Endothelial cell of umbilical vein (primary cell): Measurements from ENCODE around the gene KLF3. TPM values are rescaled to one million over a fixed set of nuclear protein-coding genes. Genes with fewer than 3 reads are reported as not detected.
A peak's percentile ranks its signal among the peaks of the same experiment; 100 is the strongest.

Experiments used
- BruUV-seq: library from RNA; stranded (reverse); fragments of 400-500 nt; replicated peaks from 2 replicates; lab custom pipeline; 2021; lab: Mats Ljungman, UMichigan
- CTCF ChIA-PET: fragments of 300-600, 350-600 bp; sonication (Branson Sonifier 250); formaldehyde crosslinking; loops from one replicate; lab custom pipeline; 2021; ENCODE audit warnings: antibody characterized with exemption, inconsistent platforms; lab: Charles Lee
- POLR2A ChIA-PET: fragments of 300-600, 350-600 bp; sonication (Branson Sonifier 250); formaldehyde crosslinking; loops from one replicate; lab custom pipeline; 2021; ENCODE audit warnings: antibody characterized with exemption, inconsistent platforms; lab: Charles Lee
- DNase-seq: peaks from one replicate; pipeline ENCODE4 v3.0.0-alpha.2; 2011; ENCODE audit warnings: low read depth, low spot score
- FAIRE-seq: peaks from 2 replicates; lab custom pipeline; 2011; peaks lifted over from hg19 to GRCh38; lab: Jason Lieb, UNC
- H2AFZ ChIP-seq: 2 replicates; pipeline ENCODE4 v1.6.0; 2012; ENCODE audit warnings: low read depth, low read length, control low read depth, inconsistent platforms
- H3K27ac ChIP-seq: 2 replicates; pipeline ENCODE4 v1.5.1; 2011; ENCODE audit warnings: low read depth, mild to moderate bottlenecking, control low read depth, low read length, moderate library complexity; ENCODE audit not compliant: insufficient read depth
- H3K27me3 ChIP-seq, 2 experiments: 2 replicates each; pipeline versions ENCODE4 v1.6.0 to v1.6.1; 2011; ENCODE audit warnings: low read length in 2 of 2, mixed read lengths in 1 of 2; ENCODE audit not compliant: control insufficient read depth in 2 of 2, insufficient read depth in 2 of 2
- H3K36me3 ChIP-seq, 2 experiments: 2 replicates in 1 of 2; 3 replicates in 1 of 2; pipeline ENCODE4 v1.5.1; 2011; ENCODE audit warnings: low read length in 2 of 2, mild to moderate bottlenecking in 1 of 2, moderate library complexity in 1 of 2; ENCODE audit not compliant: control insufficient read depth in 2 of 2, insufficient read depth in 2 of 2; ENCODE audit errors: extremely low read depth in 1 of 2
- H3K4me1 ChIP-seq: 3 replicates; pipeline ENCODE4 v1.5.1; 2011; ENCODE audit warnings: mild to moderate bottlenecking, low read length; ENCODE audit not compliant: control insufficient read depth, insufficient read depth; ENCODE audit errors: extremely low read depth
- H3K4me2 ChIP-seq: 2 replicates; pipeline ENCODE4 v1.6.1; 2011; ENCODE audit warnings: low read length, control low read depth, mixed read lengths; ENCODE audit not compliant: insufficient read depth
- H3K4me3 ChIP-seq, 3 experiments: fragments of 200-600 bp in 1 of 3; sonication (generic), shearing (Covaris generic) in 1 of 3; replicated peaks in 1 of 3; 2 replicates each; pipeline ENCODE4 v1.5.1; 2011 to 2016; ENCODE audit warnings: control low read depth in 3 of 3, low read length in 3 of 3, mild to moderate bottlenecking in 2 of 3, inconsistent platforms in 1 of 3, low read depth in 1 of 3, moderate library complexity in 1 of 3; ENCODE audit not compliant: insufficient read depth in 1 of 3
- H3K79me2 ChIP-seq: 2 replicates; pipeline ENCODE4 v1.6.0; 2012; ENCODE audit warnings: low read length, inconsistent platforms; ENCODE audit not compliant: control insufficient read depth, insufficient read depth
- H3K9ac ChIP-seq: replicated peaks from 2 replicates; pipeline ENCODE3; 2011; ENCODE audit warnings: low read length, control low read depth; ENCODE audit not compliant: insufficient read depth; ENCODE audit errors: extremely low read depth
- H3K9me1 ChIP-seq: replicated peaks from 3 replicates; pipeline ENCODE4 v1.6.0; 2011; ENCODE audit warnings: mild to moderate bottlenecking, low read length; ENCODE audit not compliant: control insufficient read depth, insufficient read depth; ENCODE audit errors: extremely low read depth
- H3K9me3 ChIP-seq: replicated peaks from 2 replicates; pipeline ENCODE4 v1.5.1; 2012; ENCODE audit warnings: low read length, inconsistent platforms; ENCODE audit not compliant: control insufficient read depth, insufficient read depth
- H4K20me1 ChIP-seq: replicated peaks from 2 replicates; pipeline ENCODE3; 2011; ENCODE audit warnings: mild to moderate bottlenecking, low read length; ENCODE audit not compliant: control insufficient read depth, insufficient read depth; ENCODE audit errors: extremely low read depth
- EZH2 ChIP-seq: IDR thresholded peaks from 2 replicates; pipeline ENCODE4 v1.6.1; 2012; ENCODE audit warnings: borderline replicate concordance, low read depth, mild to moderate bottlenecking, moderate library complexity, low read length, inconsistent platforms; ENCODE audit not compliant: severe bottlenecking
- FOS ChIP-seq: IDR thresholded peaks from 2 replicates; pipeline ENCODE4 v1.6.1; 2011; ENCODE audit warnings: mild to moderate bottlenecking, low read length, moderate library complexity, borderline replicate concordance; ENCODE audit not compliant: insufficient read depth
- GATA2 ChIP-seq: IDR thresholded peaks from 2 replicates; pipeline ENCODE4 v1.7.0; 2011; ENCODE audit warnings: low read depth, mild to moderate bottlenecking, moderate library complexity, mixed read lengths, low read length; ENCODE audit not compliant: insufficient read length, insufficient read depth
- JUN ChIP-seq: IDR thresholded peaks from 2 replicates; pipeline ENCODE4 v1.6.1; 2011; ENCODE audit warnings: borderline replicate concordance, low read depth; ENCODE audit not compliant: insufficient read length, insufficient read depth
- MYC ChIP-seq: IDR thresholded peaks from one replicate; pipeline ENCODE4 v1.6.1; 2011; ENCODE audit warnings: mild to moderate bottlenecking, low read depth, low read length
- POLR2A ChIP-seq: IDR thresholded peaks from 2 replicates; pipeline ENCODE4 v1.6.1; 2012; ENCODE audit warnings: low read depth, mild to moderate bottlenecking, control low read depth, low read length
- POLR2AphosphoS5 ChIP-seq: IDR thresholded peaks from 2 replicates; pipeline ENCODE4 v1.6.1; 2012; ENCODE audit warnings: low read depth, mild to moderate bottlenecking, control low read depth, low read length, moderate library complexity; ENCODE audit not compliant: insufficient read depth
- dilution Hi-C: fragments of 300-500 bp; cut with MboI; formaldehyde crosslinking; loops from one replicate; pipeline ENCODE4 v1.15.0; 2019; ENCODE audit warnings: low sequenced_read_pairs; ENCODE audit not compliant: extremely low pct_ligation_motif_present
- intact Hi-C: fragments of 100-400 bp; cut with micrococcal nuclease; formaldehyde crosslinking; loops from one replicate; pipeline ENCODE4 v1.10.0; 2022
- polyA plus RNA-seq, 4 experiments: library from polyadenylated mRNA; depleted of rRNA in 3 of 4; stranded (reverse) in 3 of 4; unstranded in 1 of 4; fragments of >200 nt; gene quantifications; 2 replicates each; pipeline versions ENCODE4 v1.2.1 to v1.2.3, GENCODE V29; 2011 to 2012; ENCODE audit warnings: missing spikeins in 1 of 4
- total RNA-seq: library from RNA; stranded (reverse); gene quantifications from 2 replicates; pipeline ENCODE4 v1.2.3, GENCODE V29; 2021
- TF ChIP-seq, protein P1 (sequence below): IDR thresholded peaks from 2 replicates; pipeline ENCODE4 v1.6.1; 2011; ENCODE audit not compliant: insufficient read depth, insufficient read length
- TF ChIP-seq, protein P2 (sequence below), 2 donors: IDR thresholded peaks; 1 replicate in 1 of 2; 2 replicates in 1 of 2; pipeline ENCODE4 v1.5.1; 2011; ENCODE audit warnings: low read length in 2 of 2, mild to moderate bottlenecking in 2 of 2, moderate library complexity in 2 of 2, control low read depth in 1 of 2, inconsistent platforms in 1 of 2, low read depth in 1 of 2; ENCODE audit not compliant: insufficient read depth in 1 of 2; ENCODE audit errors: extremely low read depth in 1 of 2

KLF3 gene
- total and polyA plus RNA-seq, 2 donors (not counting 3 experiments of a cell fraction or from before 2014, with no cell fraction given), result 27.7 to 50.5 TPM

DNA sequence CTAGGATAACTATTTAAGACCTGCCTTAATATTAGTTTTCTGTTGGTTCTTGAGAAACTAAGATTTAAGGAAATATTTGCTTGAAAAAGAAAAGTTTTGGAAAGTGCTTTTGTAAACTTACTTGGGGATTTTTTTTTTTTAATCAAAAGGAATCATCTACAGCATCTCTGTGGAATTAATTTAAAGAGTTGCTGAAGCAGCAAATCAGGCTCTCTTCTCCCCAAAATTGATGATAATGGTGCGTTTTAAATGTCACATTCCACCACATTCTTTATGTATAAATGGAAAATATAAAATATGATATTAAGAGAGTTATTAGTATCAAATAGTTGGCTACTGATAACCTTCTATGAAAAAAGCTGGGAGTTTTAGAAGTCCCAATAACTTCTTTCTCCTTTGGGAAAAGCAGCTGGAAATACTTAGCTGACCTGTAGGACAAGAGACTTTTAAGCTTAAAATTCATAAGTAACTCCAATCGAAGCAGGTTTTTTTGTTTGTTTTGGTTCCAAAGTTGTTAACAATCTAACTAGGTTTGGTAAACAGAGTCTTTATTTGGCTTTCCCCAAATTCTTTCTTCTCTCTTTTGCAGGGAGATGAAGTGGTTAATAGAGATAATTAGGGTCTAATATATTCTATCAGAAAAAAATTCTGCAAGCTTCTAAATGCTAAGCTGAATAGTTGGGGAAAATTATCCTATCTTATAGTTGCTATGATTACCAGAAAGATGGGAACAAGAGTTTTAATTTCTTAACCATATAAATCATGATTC is 4.4 kb downstream of the KLF3 start:
- dilution Hi-C loops (loop anchor here (25.0 kb wide), 1 partner anchor 506 kb away; no protein-coding TSS in a partner anchor), intact Hi-C loops (loop anchor here (2.0 to 10.0 kb wide), 3 partner anchors 199 to 1386 kb away; partner anchors contain the start of genes FAM114A1 and N4BP2)
- CTCF ChIA-PET, result interaction anchor here (0.9 to 3.4 kb wide), 6 partner anchors 19 to 507 kb away, joined by 3 to 21 read pairs (median 4); no protein-coding TSS in a partner anchor
- peak overlapping the region in 1 of 3 experiments; percentile 67 for H3K4me3 ChIP-seq
- no peaks in the 10 kb centered on the region for H4K20me1 ChIP-seq
- peak overlapping the region; percentile 90 for H3K4me2 ChIP-seq
- peaks cover 67% of the 10 kb centered on the region for H3K4me1 ChIP-seq
- POLR2A ChIA-PET, result no interaction called here
- H3K9me1 ChIP-seq, result no peaks in the 10 kb centered on the region
- peak overlapping the region; percentile 99 for H3K27ac ChIP-seq
- no peaks in the 10 kb centered on the region for H3K36me3 ChIP-seq
- peak overlapping the region; percentile 99 for H3K9ac ChIP-seq
- TF ChIP-seq MYC (no peak), EZH2 (no peak), POLR2AphosphoS5 (no peak), FOS (no peak), JUN (no peak), GATA2 (no peak), POLR2A (no peak)
- TF ChIP-seq, protein P1, sequence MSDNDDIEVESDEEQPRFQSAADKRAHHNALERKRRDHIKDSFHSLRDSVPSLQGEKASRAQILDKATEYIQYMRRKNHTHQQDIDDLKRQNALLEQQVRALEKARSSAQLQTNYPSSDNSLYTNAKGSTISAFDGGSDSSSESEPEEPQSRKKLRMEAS, result no peak
- TF ChIP-seq, protein P2, sequence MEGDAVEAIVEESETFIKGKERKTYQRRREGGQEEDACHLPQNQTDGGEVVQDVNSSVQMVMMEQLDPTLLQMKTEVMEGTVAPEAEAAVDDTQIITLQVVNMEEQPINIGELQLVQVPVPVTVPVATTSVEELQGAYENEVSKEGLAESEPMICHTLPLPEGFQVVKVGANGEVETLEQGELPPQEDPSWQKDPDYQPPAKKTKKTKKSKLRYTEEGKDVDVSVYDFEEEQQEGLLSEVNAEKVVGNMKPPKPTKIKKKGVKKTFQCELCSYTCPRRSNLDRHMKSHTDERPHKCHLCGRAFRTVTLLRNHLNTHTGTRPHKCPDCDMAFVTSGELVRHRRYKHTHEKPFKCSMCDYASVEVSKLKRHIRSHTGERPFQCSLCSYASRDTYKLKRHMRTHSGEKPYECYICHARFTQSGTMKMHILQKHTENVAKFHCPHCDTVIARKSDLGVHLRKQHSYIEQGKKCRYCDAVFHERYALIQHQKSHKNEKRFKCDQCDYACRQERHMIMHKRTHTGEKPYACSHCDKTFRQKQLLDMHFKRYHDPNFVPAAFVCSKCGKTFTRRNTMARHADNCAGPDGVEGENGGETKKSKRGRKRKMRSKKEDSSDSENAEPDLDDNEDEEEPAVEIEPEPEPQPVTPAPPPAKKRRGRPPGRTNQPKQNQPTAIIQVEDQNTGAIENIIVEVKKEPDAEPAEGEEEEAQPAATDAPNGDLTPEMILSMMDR (IDR thresholded peaks at IDR 0.05; ENCODE audit: extremely low read depth in 1 of 2, insufficient read depth in 1 of 2, low read depth in 1 of 2, low read length in 2 of 2), result no peak
- H2AFZ ChIP-seq, result no peak overlapping the region
- no TSS peak for BruUV-seq
- peaks cover 87% of the 10 kb centered on the region for H3K79me2 ChIP-seq
- no peaks in the 10 kb centered on the region for H3K27me3 ChIP-seq
- FAIRE-seq (no peak), DNase-seq (peak; percentile 33)
- H3K9me3 ChIP-seq, result no peaks in the 10 kb centered on the region
